NCI-H510A treated with DMSO at 0.1 percent for 48 hours (cell line): ENCODE results near the gene CLBA1.
"Not testable (repeated sequence)": the region's sequence is repeated elsewhere in the genome, so short reads cannot be mapped to it uniquely, and the experiment has no call there.

Source experiments
- DNase-seq: peaks from one replicate; lab custom pipeline; 2025; lab: John Stamatoyannopoulos, UW

The CLBA1 gene

DNA sequence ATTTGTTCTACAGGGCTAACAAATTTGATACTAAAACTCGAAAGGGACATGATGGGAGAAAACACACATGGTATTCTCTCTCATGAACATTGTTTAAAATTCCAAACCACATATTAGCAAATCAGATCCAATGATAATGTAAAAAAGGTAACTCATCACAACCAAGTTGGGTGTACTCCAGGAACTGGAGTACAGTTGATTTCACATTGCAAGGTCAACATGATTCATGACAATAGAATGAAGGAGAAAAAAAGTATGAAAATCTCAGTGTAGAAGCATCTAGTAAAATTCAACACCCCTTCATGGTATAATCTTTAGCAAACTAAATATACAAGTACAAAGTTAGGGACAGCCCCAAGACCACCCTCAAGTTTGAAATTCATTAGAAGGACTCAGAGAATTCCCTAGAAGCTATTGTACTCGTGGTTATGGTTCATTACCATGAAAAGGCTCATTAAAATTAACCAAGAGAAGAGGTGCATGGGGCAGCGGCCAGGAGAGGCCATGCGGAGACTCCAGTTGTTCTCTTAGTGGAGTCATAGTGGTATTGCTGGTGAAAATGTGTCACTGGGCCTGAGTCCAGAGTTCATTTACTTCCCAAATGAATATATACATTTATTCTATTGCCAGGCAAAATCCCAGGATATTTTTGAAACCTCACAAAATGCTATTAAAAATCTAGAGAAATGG lies 38.3 kb downstream of the CLBA1 start:
- no peak for DNase-seq

DNA sequence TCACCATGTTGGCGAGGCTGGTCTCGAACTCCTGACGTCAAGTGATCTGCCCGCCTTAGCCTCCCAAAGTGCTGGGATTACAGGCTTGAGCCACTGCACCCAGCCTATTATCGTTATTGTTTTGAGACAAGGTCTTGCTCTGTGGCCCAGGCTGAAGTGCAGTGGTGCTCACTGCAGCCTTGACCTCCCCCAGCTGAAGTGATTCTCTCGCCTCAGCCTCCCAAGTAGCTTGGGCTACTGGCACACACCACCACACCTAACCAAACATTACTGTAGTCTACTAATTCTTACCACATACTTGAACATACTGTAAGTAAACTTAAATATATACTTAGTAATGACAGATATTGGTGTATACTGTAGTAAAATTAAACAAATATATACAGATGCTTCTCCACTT lies 39.8 kb downstream of the CLBA1 start:
- no peak for DNase-seq

DNA sequence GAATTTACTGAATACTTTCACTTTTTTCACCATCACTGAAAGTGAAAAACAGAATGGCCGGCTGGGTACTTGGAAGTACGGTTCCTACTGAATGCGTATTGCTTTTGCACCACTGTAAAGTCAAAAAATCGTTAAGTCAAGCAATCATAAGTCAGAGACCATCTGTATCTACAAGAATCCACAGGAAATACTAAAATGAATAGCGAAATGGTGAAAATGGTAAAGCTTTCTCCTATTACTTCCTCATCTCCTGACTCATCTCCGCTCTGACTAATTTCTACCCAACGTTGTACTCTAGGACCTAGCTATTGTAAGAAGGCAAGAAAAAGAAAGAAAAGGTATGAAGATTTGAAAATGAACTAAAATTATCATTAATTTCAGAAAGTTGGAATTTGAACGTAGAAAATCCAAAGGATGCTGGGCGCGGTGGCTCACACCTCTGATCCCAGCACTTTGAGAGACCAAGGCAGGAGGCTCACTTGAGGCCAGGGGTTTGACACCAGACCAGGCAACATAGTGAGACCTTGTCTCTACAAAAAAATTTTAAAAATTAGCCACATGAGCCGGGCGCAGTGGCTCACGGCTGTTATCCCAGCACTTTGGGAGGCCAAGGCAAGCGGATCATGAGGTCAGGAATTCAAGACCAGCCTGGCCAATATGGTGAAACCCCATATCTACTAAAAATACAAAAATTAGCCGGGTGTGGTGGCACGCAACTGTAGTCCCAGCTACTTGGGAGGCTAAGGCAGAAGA lies 40.6 kb downstream of the CLBA1 start:
- no peak for DNase-seq

GRCh38 chr14:105026802-105027563 lies 41.4 kb downstream of the CLBA1 start:
- DNase-seq: no peak

DNA sequence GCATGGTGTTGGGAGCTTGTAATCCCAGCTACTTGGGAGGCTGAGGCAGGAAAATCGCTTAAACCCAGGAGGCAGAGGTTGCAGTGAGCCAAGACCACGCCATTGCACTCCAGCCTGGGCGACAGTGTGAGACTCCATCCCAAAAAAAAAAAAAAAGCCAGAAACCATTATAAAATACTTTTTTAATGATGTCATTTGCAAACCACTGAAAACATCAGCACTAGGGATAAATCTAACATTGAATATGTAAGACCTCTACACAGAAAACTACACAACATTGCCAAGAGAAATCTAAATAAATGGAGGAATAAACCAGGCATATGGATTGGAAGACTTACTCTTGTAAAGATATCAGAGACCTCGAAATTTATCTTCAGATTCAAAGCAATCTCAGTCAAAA lies 42.1 kb downstream of the CLBA1 start:
- not testable (repeated sequence) for DNase-seq

GRCh38 chr14:105028251-105028927 lies 42.8 kb downstream of the CLBA1 start:
- no peak for DNase-seq

GRCh38 chr14:105029402-105029801 lies 43.8 kb downstream of the CLBA1 start:
- DNase-seq: no peak

GRCh38 chr14:105030194-105030593 lies 44.6 kb downstream of the CLBA1 start:
- DNase-seq: no peak

- DNase-seq: no peak
Measured at GRCh38 chr14:105030836-105031396, 45.3 kb downstream of the CLBA1 start.

- DNase-seq: not testable (repeated sequence)
Measured at GRCh38 chr14:105032451-105032901, 46.9 kb downstream of the CLBA1 start.

- DNase-seq: not testable (repeated sequence)
Measured at GRCh38 chr14:105033412-105033900, 47.9 kb downstream of the CLBA1 start.

- no peak for DNase-seq
Measured at GRCh38 chr14:105034315-105035039, 48.9 kb downstream of the CLBA1 start.

DNA sequence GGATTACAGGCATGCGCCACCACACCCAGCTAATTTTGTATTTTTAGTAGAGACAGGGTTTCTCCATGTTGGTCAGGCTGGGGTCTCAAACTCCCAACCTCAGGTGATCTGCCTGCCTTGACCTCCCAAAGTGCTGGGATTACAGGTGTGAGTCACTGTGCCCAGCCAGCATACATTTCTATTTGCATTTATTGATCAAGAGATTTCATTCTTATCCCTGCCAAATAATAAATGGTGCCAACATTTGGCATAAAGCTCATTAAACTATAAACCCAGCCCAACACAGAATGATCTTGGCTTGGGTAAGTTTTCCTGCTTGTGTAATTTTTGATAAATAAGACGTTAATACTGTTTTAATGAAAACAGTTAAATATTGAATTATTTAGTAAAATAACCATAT lies 50.0 kb downstream of the CLBA1 start:
- not testable (repeated sequence) for DNase-seq

DNA sequence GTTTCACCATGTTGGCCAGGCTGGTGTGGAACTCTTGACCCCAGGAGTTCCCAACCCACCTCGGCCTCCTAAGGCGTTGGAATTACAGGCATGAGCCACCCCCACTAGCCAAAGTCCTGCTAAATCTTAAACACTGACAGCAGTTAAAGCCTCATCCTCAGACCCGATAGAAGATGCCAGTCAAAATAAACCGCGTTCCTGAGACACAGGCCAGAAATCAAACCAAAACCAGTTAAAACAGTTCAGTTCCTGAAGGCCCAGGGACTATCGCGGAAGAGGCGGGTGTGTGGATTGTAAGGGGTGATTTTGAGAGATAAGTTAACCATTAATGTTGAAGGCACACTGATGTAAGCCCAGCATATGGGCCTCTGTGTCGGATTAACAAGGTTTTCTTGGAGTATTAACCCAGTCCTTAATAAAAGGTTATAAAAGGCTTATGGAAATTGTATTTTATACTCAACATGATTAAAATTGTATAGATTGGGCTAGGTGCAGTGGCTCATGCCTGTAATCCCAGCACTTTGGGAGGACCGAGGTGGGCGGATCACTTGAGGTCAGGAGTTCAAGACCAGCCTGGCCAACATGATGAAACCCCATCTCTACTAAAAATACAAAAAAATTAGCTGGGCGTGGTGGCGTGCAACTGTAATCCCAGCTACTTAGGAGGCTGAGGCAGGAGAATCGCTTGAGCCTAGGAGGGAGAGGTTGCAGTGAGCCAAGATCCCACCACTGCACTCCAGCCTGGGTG lies 54.0 kb downstream of the CLBA1 start:
- no peak for DNase-seq

GRCh38 chr14:105041841-105042765 lies 56.5 kb downstream of the CLBA1 start:
- no peak for DNase-seq

- peak; percentile 13 for DNase-seq
Measured at GRCh38 chr14:105042813-105043212, 57.2 kb downstream of the CLBA1 start.

DNA sequence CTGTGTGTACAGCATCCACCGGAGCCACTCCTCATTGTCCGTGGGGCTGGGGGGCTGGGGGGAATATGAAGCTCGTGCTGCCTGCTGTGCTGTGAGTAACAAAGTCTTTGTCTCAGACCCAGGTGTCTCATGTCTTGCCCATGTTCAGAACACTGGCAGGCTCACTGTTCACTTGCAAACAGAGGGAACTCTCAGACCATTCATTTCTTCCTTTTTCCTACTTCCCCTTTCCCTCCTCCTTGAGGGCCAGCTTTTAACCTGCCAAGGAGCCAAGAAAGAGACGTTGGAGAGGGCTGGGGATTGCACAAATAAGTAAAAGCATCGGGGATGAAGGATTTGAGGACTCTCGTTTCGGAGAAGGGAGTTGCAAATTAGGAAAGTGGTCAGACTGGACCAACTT lies 58.1 kb downstream of the CLBA1 start:
- no peak for DNase-seq
